Upper lobe of right lung (tissue), 1 donor: ENCODE results near the gene MAGI2. TPM values are rescaled to one million over a fixed set of nuclear protein-coding genes. Genes with fewer than 3 reads are reported as not detected.

Source experiments
- ATAC-seq: fragments of 200-7000 bp; cut with Tn5 transposase; one replicate; pipeline ENCODE4 v1.9.1; 2020; ENCODE audit warnings: mild to moderate bottlenecking, moderate library complexity
- DNase-seq: peaks from one replicate; pipeline ENCODE4 v3.0.0-alpha.2; 2020
- H3K27ac ChIP-seq: fragments of 200-600 bp; one replicate; pipeline ENCODE4 v1.8.0; 2022
- H3K27me3 ChIP-seq: fragments of 200-600 bp; one replicate; pipeline ENCODE4 v1.8.0; 2022; ENCODE audit warnings: mild to moderate bottlenecking
- H3K36me3 ChIP-seq: fragments of 200-600 bp; one replicate; pipeline ENCODE4 v1.8.0; 2022
- H3K4me1 ChIP-seq: fragments of 200-600 bp; one replicate; pipeline ENCODE4 v1.8.0; 2022
- H3K4me3 ChIP-seq: fragments of 200-600 bp; one replicate; pipeline ENCODE4 v1.8.0; 2022; ENCODE audit warnings: mild to moderate bottlenecking
- H3K9me3 ChIP-seq: fragments of 200-600 bp; one replicate; pipeline ENCODE4 v1.8.0; 2022
- CTCF ChIP-seq: fragments of 200-600 bp; IDR thresholded peaks from one replicate; pipeline ENCODE4 v1.8.0; 2022; ENCODE audit warnings: antibody characterized with exemption
- intact Hi-C: fragments of 100-400 bp; cut with DNase I; formaldehyde crosslinking; loops from one replicate; pipeline ENCODE4 v1.11.0; 2022
- total RNA-seq: library from RNA; stranded (reverse); fragmentation: NEBNext Ultra II Directional; extraction: Animal tissue kit (Norgen Biotek cat#: 25700); gene quantifications from one replicate; pipeline ENCODE4 v1.2.1, GENCODE V29; 2021
- donor health status: DM: no; HTN: yes; CAD: no; lungs with severe emphysema.

The MAGI2 gene
- total RNA-seq, 1 donor from 2014 or later = 12.8 TPM

GRCh38 chr7:79377097-79377496, 76.4 kb downstream of the MAGI2 start:
- TF ChIP-seq CTCF = no peak
- intact Hi-C loops = no loop called here
- Histone ChIP-seq H3K36me3 (no peaks in the 10 kb centered on the region), H3K27me3 (no peaks in the 10 kb centered on the region), H3K4me3 (no peak overlapping the region), H3K9me3 (no peaks in the 10 kb centered on the region), H3K27ac (no peak overlapping the region), H3K4me1 (no peaks in the 10 kb centered on the region)
- no peak for ATAC-seq
- DNase-seq = no peak

GRCh38 chr7:79376299-79377025, 77.0 kb downstream of the MAGI2 start:
- Histone ChIP-seq H3K4me3 (no peak overlapping the region), H3K4me1 (no peaks in the 10 kb centered on the region), H3K27me3 (no peaks in the 10 kb centered on the region)

GRCh38 chr7:79361214-79361613, 92.3 kb downstream of the MAGI2 start:
- no peak overlapping the region for H3K4me3 ChIP-seq
- no peak for TF ChIP-seq CTCF
- ATAC-seq (no peak), DNase-seq (no peak)
- intact Hi-C loops = no loop called here
- no peaks in the 10 kb centered on the region for H3K9me3 ChIP-seq
- no peaks in the 10 kb centered on the region for H3K27me3 ChIP-seq
- H3K36me3 ChIP-seq = no peaks in the 10 kb centered on the region
- H3K4me1 ChIP-seq = no peaks in the 10 kb centered on the region
- no peak overlapping the region for H3K27ac ChIP-seq

More at GRCh38 chr7:79376299-79377025, 77.0 kb downstream of the MAGI2 start:
- intact Hi-C loops = no loop called here
- no peak for TF ChIP-seq CTCF
- H3K27ac ChIP-seq = no peak overlapping the region
- no peak for ATAC-seq
- no peaks in the 10 kb centered on the region for H3K36me3 ChIP-seq
- no peak for DNase-seq
- no peaks in the 10 kb centered on the region for H3K9me3 ChIP-seq

GRCh38 chr7:79359827-79360226, 93.6 kb downstream of the MAGI2 start:
- Histone ChIP-seq H3K36me3 (no peaks in the 10 kb centered on the region), H3K9me3 (no peaks in the 10 kb centered on the region), H3K27me3 (no peaks in the 10 kb centered on the region), H3K27ac (no peak overlapping the region), H3K4me3 (no peak overlapping the region), H3K4me1 (no peaks in the 10 kb centered on the region)
- TF ChIP-seq CTCF = no peak
- ATAC-seq = no peak
- DNase-seq = no peak
- intact Hi-C loops = no loop called here

- no peaks in the 10 kb centered on the region for H3K4me1 ChIP-seq
- no peaks in the 10 kb centered on the region for H3K27me3 ChIP-seq
- intact Hi-C loops = no loop called here
- H3K9me3 ChIP-seq = no peaks in the 10 kb centered on the region
- no peak overlapping the region for H3K27ac ChIP-seq
- DNase-seq (no peak), ATAC-seq (no peak)
- H3K36me3 ChIP-seq = no peaks in the 10 kb centered on the region
- TF ChIP-seq CTCF = no peak
- no peak overlapping the region for H3K4me3 ChIP-seq
Observed at GRCh38 chr7:79357101-79357500, 96.4 kb downstream of the MAGI2 start.
